K562 (cell line): ENCODE data around the gene FKBP2. TPM values are rescaled to one million over a fixed set of nuclear protein-coding genes. Genes with fewer than 3 reads are reported as not detected.
A peak's percentile ranks its signal among the peaks of the same experiment; 100 is the strongest.

Experiments used
- ARHGAP35 ChIP-seq: fragments of 450-650 bp; IDR thresholded peaks from 2 replicates; pipeline ENCODE4 v1.6.1; 2018; ENCODE audit not compliant: partially characterized antibody
- ARID1B ChIP-seq: fragments of 450-650 bp; IDR thresholded peaks from 2 replicates; pipeline ENCODE4 v1.6.1; 2016; ENCODE audit warnings: antibody characterized with exemption, mild to moderate bottlenecking, inconsistent platforms
- BRD4 ChIP-seq: fragments of 200-600 bp; sonication (generic); IDR thresholded peaks from 2 replicates; pipeline ENCODE4 v1.6.1; 2017; ENCODE audit warnings: inconsistent platforms
- CGGBP1 ChIP-seq: fragments of 250-450 bp; sonication (Bioruptor Pico); IDR thresholded peaks from 2 replicates; pipeline ENCODE4 v1.9.0; 2021; ENCODE audit warnings: mild to moderate bottlenecking
- DMBX1 ChIP-seq: fragments of 250-450 bp; sonication (Bioruptor Pico); IDR thresholded peaks from 2 replicates; pipeline ENCODE4 v1.8.0; 2022; ENCODE audit warnings: inconsistent platforms, mild to moderate bottlenecking, moderate library complexity, borderline replicate concordance
- MCM5 ChIP-seq: fragments of 450-650 bp; IDR thresholded peaks from 2 replicates; pipeline ENCODE4 v1.6.1; 2016; ENCODE audit warnings: low read depth
- MITF ChIP-seq: IDR thresholded peaks from 2 replicates; pipeline ENCODE4 v1.6.1; 2014; ENCODE audit warnings: antibody characterized with exemption
- POLR2H ChIP-seq: IDR thresholded peaks from 2 replicates; pipeline ENCODE4 v1.6.1; 2016; ENCODE audit warnings: missing genetic modification characterization, low read depth, mild to moderate bottlenecking, control low read depth, missing compliant biosample characterization, moderate library complexity
- RCOR1 ChIP-seq, 2 experiments: IDR thresholded peaks; 2 replicates each; pipeline ENCODE4 v1.6.1; 2012; ENCODE audit warnings: low read depth in 2 of 2, low read length in 2 of 2, borderline replicate concordance in 1 of 2, improper control_type of control experiment in 1 of 2
- SMARCE1 ChIP-seq: fragments of 450-650 bp; IDR thresholded peaks from 2 replicates; pipeline ENCODE4 v1.7.1; 2016; ENCODE audit warnings: mild to moderate bottlenecking
- STAT5A ChIP-seq: IDR thresholded peaks from 2 replicates; pipeline ENCODE4 v1.6.1; 2012; ENCODE audit warnings: low read length, inconsistent platforms, borderline replicate concordance
- TBL1XR1 ChIP-seq, 2 experiments: IDR thresholded peaks; 2 replicates each; pipeline ENCODE4 v1.6.1; 2012; ENCODE audit warnings: improper control_type of control experiment in 2 of 2, low read length in 2 of 2, mild to moderate bottlenecking in 1 of 2
- XRCC3 ChIP-seq: fragments of 450-650 bp; IDR thresholded peaks from 2 replicates; pipeline ENCODE4 v1.6.1; 2017; ENCODE audit warnings: mild to moderate bottlenecking, moderate library complexity
- ZBTB1 ChIP-seq: sonication (generic); formaldehyde crosslinking; IDR thresholded peaks from 2 replicates; pipeline ENCODE4 v1.8.1; 2023; ENCODE audit warnings: missing genetic modification reagents, low read depth, mild to moderate bottlenecking, borderline replicate concordance
- ZC3H8 ChIP-seq: fragments of 450-650 bp; IDR thresholded peaks from 2 replicates; pipeline ENCODE4 v1.6.1; 2017
- polyA plus RNA-seq, 8 experiments: library from polyadenylated mRNA; depleted of rRNA in 4 of 8; stranded (reverse) in 5 of 8; unstranded in 3 of 8; fragments of >200 nt; fragmentation: Nextera tagmentation in 2 of 8; fragmentation: Illumina TruSeq in 1 of 8; extraction: Ambion mirVana in 2 of 8; extraction: Trizol in 1 of 8; gene quantifications; 2 replicates each; pipeline versions ENCODE4 v1.2.1 to v1.2.3, GENCODE V29; 2011 to 2014; ENCODE audit warnings: inconsistent platforms in 1 of 8, missing spikeins in 1 of 8
- total RNA-seq, 7 experiments: library from RNA; depleted of rRNA in 6 of 7; stranded (reverse); fragments of >200 nt in 6 of 7; fragmentation: Illumina TruSeq in 2 of 7; extraction: Trizol in 2 of 7; gene quantifications; 2 replicates each; pipeline versions ENCODE4 v1.2.1 to v1.2.3, GENCODE V29; 2011 to 2021; ENCODE audit warnings: low replicate concordance in 1 of 7
- TF ChIP-seq, protein P1 (sequence below): fragments of 200-800 bp; sonication (Bioruptor generic); IDR thresholded peaks from 2 replicates; pipeline ENCODE4 v1.6.1; 2016; ENCODE audit warnings: missing genetic modification characterization, missing compliant biosample characterization
- TF ChIP-seq, protein P2 (sequence below): fragments of 150-350 bp; IDR thresholded peaks from 2 replicates; pipeline ENCODE4 v1.6.1; 2014; ENCODE audit warnings: low read depth, mild to moderate bottlenecking, low read length, borderline replicate concordance

FKBP2 gene
- total and polyA plus RNA-seq, 9 of the 15 experiments (the other 6 are each of a cell fraction or from before 2014, with no cell fraction given) = 3.5 to 151 (median 58.1) TPM

GRCh38 chr11:64241491-64242374, 838 bp downstream of the FKBP2 start (continued):
- TF ChIP-seq, protein P1, sequence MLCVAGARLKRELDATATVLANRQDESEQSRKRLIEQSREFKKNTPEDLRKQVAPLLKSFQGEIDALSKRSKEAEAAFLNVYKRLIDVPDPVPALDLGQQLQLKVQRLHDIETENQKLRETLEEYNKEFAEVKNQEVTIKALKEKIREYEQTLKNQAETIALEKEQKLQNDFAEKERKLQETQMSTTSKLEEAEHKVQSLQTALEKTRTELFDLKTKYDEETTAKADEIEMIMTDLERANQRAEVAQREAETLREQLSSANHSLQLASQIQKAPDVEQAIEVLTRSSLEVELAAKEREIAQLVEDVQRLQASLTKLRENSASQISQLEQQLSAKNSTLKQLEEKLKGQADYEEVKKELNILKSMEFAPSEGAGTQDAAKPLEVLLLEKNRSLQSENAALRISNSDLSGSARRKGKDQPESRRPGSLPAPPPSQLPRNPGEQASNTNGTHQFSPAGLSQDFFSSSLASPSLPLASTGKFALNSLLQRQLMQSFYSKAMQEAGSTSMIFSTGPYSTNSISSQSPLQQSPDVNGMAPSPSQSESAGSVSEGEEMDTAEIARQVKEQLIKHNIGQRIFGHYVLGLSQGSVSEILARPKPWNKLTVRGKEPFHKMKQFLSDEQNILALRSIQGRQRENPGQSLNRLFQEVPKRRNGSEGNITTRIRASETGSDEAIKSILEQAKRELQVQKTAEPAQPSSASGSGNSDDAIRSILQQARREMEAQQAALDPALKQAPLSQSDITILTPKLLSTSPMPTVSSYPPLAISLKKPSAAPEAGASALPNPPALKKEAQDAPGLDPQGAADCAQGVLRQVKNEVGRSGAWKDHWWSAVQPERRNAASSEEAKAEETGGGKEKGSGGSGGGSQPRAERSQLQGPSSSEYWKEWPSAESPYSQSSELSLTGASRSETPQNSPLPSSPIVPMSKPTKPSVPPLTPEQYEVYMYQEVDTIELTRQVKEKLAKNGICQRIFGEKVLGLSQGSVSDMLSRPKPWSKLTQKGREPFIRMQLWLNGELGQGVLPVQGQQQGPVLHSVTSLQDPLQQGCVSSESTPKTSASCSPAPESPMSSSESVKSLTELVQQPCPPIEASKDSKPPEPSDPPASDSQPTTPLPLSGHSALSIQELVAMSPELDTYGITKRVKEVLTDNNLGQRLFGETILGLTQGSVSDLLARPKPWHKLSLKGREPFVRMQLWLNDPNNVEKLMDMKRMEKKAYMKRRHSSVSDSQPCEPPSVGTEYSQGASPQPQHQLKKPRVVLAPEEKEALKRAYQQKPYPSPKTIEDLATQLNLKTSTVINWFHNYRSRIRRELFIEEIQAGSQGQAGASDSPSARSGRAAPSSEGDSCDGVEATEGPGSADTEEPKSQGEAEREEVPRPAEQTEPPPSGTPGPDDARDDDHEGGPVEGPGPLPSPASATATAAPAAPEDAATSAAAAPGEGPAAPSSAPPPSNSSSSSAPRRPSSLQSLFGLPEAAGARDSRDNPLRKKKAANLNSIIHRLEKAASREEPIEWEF (CRISPR knock-in tag) = no peak
- TF ChIP-seq RCOR1 (IDR thresholded peaks at IDR 0.05; ENCODE audit: borderline replicate concordance in 1 of 2, low read depth in 2 of 2, low read length in 2 of 2) (peak in 1 of 2 experiments; percentile 34; a peak in 1 of 4 replicates), CGGBP1 (CRISPR knock-in tag) (0 out of 2 replicates have a peak, but pooled peaks have one; percentile 1), SMARCE1 (no peak), ZBTB1 (CRISPR knock-in tag) (0 out of 2 replicates have a peak, but pooled peaks have one; percentile 21), ZC3H8 (no peak), BRD4 (no peak), XRCC3 (no peak), POLR2H (tag) (no peak), MITF (no peak), ARHGAP35 (no peak), TBL1XR1 (IDR thresholded peaks at IDR 0.05; ENCODE audit: low read length in 2 of 2) (no peak), STAT5A (no peak), DMBX1 (no peak), ARID1B (peak; percentile 43; the same call in 1 of the 2 replicates), MCM5 (no peak)
- TF ChIP-seq, protein P2, sequence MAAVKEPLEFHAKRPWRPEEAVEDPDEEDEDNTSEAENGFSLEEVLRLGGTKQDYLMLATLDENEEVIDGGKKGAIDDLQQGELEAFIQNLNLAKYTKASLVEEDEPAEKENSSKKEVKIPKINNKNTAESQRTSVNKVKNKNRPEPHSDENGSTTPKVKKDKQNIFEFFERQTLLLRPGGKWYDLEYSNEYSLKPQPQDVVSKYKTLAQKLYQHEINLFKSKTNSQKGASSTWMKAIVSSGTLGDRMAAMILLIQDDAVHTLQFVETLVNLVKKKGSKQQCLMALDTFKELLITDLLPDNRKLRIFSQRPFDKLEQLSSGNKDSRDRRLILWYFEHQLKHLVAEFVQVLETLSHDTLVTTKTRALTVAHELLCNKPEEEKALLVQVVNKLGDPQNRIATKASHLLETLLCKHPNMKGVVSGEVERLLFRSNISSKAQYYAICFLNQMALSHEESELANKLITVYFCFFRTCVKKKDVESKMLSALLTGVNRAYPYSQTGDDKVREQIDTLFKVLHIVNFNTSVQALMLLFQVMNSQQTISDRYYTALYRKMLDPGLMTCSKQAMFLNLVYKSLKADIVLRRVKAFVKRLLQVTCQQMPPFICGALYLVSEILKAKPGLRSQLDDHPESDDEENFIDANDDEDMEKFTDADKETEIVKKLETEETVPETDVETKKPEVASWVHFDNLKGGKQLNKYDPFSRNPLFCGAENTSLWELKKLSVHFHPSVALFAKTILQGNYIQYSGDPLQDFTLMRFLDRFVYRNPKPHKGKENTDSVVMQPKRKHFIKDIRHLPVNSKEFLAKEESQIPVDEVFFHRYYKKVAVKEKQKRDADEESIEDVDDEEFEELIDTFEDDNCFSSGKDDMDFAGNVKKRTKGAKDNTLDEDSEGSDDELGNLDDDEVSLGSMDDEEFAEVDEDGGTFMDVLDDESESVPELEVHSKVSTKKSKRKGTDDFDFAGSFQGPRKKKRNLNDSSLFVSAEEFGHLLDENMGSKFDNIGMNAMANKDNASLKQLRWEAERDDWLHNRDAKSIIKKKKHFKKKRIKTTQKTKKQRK = no peak
